Skeletal muscle cell (primary cell): ENCODE data around the gene EIF4G3.

Experiments used
- DNase-seq: peaks from one replicate; pipeline ENCODE4 v3.0.0-alpha.2; 2010; ENCODE audit warnings: low read depth
- H3K4me3 ChIP-seq: 2 replicates; pipeline ENCODE4 v1.5.1; 2011; ENCODE audit warnings: low read depth, mild to moderate bottlenecking, control low read depth, low read length, moderate library complexity

The EIF4G3 gene

DNA sequence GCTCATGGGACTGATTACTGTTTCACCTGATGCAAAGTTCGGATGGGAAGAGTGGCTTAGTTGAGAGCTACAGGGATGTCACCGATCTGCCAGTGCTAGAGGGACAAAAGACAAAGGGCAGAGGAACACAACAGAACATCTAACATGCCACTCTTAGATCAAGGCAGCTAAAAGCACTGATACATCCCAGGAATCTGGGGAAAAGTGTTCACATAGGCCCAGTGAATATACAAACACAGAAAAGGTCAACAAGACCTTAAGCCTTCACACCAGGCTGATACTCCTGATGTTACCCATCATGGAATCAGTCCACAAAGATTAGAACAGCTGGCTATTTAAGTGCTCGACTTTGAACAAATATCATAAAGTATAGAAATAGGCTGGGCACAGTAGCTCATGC is 163.2 kb downstream of the EIF4G3 start:
- no peak for DNase-seq
- no peak overlapping the region for H3K4me3 ChIP-seq

DNA sequence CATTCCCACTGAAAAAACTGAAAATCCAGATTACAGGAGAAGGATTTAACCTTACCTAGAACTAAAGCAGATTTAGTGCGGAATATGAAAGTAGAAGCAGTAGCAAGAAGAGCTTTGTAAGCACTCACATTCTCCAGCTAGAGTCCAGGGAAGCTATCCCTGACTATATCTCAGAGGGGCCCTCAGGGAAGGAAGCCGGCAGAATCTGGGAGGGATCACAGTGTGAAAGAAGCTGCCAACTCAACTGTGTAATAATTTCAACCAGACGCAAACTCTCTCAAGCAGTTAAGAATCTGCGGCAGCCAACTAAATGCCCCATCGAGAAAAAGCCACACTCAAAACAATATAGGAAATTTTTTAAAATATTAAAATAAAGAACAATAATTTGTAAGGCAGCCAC is 163.8 kb downstream of the EIF4G3 start:
- DNase-seq: peak; percentile 31
- no peak overlapping the region for H3K4me3 ChIP-seq

DNA sequence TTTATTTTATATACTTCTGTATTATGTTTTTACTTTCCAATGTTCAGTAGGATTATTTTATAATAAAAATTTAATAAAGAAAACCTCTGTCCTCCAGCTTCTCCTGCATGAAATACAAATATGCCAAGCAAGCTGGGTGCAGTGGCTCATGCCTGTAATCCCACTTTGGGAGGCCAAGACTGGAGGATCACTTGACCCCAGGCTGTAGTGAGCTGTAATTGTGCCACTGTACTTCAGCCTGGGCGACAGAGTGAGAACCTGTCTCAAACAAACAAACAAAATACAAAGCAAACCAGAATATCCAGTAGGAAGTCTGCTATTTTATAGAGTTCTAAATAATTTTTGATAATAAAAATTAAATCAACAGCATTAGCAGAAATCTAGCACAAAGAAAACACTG is 168.8 kb downstream of the EIF4G3 start:
- DNase-seq: no peak
- H3K4me3 ChIP-seq: no peak overlapping the region

DNA sequence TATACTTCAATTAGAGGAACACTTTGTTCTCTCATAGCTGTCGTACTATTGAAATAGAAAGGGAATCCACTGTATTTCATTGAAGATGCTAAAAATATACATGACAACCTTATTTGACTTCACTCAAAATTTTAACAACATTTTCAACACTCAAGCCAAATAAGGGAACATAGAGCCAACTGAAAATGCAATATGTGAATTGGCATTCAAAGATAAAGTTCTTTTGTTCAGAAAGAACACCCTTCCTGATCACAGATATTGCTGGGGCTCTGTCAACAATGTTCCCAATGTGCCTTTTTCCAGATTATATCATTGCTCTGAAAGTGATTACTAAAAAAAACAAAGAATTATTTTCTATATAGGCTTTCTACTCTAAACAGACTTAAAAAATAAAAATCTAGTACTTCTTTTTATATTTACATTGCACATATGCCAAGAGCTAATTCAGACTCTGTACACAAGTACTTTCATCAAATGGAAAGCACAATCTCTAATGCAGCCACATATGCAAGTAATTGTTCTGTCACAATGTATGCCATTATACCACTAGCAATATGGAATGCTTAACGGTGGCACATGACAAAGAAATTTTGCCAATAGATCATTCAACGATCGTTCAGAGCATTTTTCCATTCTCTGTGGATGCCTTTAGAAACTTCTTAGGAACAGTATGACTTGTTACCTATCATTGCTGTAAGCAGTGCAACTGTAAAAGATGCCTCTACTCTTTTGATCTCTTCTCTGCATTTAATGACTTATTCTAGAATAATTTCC is 171.0 kb downstream of the EIF4G3 start:
- no peak overlapping the region for H3K4me3 ChIP-seq
- no peak for DNase-seq

DNA sequence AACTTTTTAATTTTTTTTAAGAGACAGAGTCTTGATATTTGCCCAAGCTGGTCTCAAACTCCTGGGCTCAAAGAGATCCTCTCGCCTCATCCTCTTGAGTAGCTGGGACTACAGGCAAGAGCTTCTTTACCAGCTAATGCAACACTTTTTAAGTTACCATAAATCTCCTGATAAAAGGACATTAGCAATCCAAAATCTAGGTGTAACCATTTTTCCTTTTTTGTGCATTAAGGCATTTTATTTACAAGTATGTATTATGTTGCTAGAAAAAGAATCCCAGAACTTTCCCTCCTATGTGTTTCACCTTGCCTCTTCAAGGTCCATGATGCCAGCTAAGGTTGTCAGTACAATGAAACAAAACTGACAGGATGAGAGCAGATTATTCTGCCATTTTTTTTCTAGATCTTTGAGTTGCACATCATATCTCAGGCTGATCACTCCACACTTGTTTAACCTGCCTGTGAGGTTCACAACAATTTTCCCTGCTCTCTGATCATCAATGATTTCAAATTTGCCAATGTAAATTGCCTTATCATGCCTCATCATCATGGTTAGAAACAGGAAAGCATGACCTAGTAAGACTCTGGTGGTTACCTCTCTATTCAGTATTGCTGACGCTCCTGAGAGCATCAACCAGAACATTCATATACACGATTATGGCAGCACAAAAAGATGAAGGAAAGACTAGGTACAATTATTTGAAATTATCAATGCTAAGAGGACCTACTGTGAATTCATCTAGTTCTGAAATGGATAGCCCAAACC is 173.2 kb downstream of the EIF4G3 start:
- DNase-seq: no peak
- H3K4me3 ChIP-seq: no peak overlapping the region

DNA sequence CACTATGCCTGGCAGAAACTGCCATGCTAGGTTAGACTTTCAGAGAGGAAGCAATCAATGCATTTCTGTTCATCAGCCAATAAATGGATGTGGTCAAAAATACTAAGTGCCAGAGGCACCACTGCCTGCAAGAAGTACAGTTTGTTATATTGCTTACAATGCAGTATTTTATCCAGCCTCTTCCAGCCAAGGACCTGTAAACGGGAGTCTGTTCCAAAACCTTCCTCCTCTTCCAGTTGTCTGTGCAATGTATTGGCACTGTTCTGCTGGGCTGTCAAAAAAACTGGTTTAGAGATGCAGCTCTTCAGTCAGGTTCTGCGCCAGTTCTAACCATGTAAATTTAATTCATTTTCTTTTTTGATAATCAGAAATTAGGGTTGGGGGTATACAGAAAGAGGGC is 175.7 kb downstream of the EIF4G3 start:
- DNase-seq: no peak
- no peak overlapping the region for H3K4me3 ChIP-seq

DNA sequence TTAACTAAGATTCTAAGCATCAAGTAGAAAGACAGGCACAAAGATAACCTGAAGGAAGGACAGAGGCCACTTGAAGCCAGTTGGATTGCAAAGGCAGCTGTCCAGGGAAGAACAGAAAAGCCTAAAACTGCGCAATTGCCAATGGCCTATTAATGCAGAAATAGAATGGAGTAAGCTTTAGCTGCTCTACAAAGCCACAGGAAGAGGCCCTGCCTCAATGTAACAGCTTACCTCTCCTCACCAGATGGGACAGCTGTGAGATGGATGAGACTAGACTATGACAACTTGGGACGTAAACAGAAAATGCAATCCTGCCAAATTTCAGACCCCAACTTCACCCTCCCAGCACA is 176.5 kb downstream of the EIF4G3 start:
- H3K4me3 ChIP-seq: no peak overlapping the region
- DNase-seq: no peak

DNA sequence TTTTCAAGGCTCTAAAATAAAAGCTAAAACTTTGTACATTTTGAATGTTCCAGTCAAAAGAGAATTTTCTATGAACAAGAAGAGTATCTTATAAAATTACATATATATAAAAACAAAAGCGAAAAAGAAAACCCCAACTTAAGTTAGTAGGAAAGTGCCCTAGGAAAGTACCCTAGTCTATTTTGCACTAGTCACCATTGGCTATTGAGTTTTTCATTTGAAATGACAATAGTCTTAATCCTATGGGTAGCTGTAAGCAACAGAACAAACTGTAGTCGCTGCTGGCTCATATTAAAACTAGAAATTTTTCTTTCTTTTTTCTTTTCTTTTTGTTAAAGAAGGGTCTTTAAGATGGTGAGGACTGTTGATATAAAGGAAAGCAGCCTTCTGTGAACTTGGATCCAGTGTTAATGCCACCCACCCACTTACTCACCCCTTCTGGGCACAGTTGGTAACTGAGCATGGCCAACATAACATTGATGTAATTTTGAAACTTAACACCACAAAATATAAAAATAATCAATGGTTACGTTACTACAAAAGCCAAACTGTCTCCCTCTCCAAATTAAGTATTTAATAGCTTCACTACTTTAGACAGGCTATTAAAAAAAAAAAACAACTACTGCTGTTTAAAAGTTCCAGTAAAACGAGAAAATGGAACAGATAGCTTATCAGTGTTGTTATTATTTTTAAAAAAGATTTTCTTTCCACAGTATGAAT is 177.0 kb downstream of the EIF4G3 start:
- DNase-seq: no peak
- H3K4me3 ChIP-seq: no peak overlapping the region

DNA sequence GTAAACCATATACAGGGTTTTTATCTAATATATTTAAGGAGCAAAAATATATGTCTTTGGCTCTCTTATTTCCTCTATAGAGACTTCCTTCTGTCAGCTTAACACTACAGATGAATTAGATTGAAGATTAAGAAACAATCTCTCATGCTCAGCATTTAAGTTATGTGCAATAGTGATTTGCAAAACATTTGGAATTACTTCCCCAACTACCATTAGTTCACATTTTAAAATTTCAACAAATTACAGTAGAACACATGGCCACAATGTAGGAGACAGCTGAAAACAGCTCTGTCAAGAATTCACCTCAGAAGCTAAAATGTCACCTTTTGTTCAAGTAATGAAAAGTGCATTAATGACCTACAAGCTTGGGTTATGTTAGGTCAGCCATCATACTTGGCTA is 177.9 kb downstream of the EIF4G3 start:
- DNase-seq: no peak
- no peak overlapping the region for H3K4me3 ChIP-seq

DNA sequence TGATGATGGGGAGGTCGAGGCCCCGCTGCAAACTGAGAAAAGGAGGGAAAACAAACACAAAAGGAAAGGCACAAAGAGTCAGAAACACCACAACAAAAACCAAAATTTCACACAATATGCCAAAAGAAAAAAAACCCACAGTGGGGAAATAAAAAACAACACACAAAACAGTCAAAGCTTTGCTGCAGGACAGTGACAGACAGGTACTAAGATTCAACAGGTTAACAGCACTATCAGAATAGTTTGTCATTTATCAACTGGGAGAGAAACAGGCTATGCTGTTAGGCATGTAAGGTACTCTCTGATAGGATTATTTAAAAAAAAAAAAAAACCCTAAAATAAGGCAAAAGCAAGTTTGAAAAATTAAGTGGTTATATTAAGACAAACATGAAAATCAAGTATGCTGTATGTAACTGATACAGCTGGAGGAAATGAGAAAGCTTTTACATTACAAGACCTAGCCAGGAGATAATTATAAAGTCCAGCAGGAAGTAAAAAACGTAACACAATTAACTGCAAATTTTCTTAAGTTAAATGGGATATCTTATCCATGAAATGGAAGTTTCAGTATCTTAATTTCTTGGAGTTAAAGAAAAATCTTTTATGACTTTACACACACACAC is 179.0 kb downstream of the EIF4G3 start:
- no peak overlapping the region for H3K4me3 ChIP-seq
- no peak for DNase-seq

DNA sequence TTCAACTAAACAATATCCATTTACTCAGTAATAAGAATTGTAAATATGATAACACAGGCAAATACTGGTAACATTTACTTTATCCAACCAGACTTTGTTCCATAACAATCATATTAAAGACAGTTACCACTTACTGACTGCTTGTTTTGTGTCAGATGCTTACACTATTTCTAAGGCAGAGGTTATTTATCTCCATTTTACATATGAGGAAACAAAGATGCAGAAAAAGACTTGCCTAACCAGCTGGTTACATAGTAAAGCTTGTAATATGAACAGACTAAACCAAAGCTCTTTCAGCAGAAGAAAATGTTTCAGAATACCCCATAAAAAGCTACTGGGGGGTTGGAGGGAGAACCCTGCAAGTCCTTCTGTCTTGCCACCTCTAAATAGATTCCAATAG is 180.1 kb downstream of the EIF4G3 start:
- no peak overlapping the region for H3K4me3 ChIP-seq
- DNase-seq: no peak

DNA sequence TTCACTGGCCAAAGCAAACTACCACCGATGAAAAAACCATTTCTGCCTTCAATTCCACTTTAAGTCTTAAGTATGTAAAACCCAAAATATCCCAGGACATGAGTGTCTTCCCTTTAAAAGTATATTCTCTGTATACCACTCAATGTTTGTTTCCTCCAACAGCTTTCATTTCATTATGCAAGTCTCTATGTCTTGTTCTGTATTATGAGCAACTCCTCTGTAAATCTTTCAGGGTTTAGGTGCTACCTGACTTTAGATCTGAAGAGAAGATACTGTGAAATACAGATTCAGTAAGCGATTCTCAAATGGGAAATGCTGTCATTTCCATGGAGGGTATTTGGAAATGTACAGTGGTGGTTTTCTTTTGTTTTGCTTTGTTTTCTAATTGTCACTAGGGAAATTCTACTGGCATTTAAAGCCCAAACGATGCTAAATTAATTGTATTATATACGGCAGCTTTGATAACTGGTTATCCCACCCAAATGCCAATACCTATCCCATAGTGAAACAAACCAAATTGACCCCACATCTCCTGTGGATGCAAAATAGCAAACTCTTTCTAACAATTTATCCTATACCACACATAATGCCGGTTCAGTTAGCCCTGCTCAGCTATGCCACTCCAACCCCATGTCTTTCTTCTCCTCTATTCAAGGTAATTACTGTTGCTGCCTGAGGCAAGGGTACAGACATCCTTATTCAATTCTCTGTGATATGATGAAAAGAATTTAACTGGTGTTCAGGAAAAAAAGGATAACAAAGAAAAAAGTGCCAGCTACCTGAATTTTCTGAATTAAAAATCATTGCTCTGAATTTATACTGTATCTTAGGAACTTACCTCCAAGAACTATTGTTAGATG is 182.8 kb downstream of the EIF4G3 start:
- no peak for DNase-seq
- no peak overlapping the region for H3K4me3 ChIP-seq

DNA sequence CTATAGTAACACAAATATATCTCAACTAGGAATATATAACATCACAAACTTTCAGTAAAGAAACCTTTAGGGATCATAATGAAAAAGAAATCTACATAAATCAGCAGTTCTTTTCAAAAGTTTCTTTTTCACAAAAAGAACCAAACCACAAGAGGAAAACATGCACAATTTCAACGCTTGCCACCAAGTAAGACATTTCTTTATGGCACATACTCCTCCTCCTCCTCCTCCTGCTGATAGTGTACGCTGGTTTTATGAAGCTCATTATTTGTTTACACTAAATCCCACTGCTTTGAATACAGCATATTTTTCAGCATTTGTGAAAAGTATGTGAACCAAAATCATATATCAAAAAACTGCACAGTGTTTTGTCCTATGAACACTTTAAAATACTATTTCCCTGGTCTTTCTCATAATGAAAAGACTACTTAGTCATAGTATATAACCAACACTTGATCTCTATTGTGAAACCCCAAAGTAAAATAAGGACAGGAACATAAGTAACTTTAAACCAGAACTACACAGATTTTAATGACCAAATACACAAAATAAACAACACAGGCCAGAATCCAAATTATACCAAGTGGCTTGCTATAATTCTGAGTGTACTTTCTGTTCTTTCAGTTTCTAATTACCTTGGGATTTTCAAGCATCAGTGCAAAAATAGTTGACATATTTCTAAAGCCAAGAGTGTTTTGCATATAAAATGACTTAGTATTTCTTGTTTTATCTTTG is 184.2 kb downstream of the EIF4G3 start:
- H3K4me3 ChIP-seq: no peak overlapping the region
- peak; percentile 28 for DNase-seq

DNA sequence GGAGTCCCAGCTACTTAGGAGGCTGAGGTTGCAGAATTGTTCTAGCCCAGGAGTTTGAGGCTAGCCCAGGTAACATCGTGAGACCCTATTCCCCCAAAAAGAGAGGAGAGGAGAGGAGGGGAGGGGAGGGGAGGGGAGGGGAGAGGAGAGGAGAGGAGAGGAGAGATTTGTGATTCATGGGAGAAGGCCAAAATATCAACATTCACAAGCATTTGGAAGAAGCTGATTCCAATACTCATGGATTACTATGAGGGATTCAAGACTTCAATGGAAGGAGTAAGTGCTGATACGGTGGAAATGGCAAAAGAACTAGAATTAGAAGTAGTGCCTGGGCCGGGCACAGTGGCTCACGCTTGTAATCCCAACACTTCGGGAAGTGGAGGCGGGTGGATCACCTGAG is 187.8 kb downstream of the EIF4G3 start:
- no peak for DNase-seq
- H3K4me3 ChIP-seq: no peak overlapping the region

DNA sequence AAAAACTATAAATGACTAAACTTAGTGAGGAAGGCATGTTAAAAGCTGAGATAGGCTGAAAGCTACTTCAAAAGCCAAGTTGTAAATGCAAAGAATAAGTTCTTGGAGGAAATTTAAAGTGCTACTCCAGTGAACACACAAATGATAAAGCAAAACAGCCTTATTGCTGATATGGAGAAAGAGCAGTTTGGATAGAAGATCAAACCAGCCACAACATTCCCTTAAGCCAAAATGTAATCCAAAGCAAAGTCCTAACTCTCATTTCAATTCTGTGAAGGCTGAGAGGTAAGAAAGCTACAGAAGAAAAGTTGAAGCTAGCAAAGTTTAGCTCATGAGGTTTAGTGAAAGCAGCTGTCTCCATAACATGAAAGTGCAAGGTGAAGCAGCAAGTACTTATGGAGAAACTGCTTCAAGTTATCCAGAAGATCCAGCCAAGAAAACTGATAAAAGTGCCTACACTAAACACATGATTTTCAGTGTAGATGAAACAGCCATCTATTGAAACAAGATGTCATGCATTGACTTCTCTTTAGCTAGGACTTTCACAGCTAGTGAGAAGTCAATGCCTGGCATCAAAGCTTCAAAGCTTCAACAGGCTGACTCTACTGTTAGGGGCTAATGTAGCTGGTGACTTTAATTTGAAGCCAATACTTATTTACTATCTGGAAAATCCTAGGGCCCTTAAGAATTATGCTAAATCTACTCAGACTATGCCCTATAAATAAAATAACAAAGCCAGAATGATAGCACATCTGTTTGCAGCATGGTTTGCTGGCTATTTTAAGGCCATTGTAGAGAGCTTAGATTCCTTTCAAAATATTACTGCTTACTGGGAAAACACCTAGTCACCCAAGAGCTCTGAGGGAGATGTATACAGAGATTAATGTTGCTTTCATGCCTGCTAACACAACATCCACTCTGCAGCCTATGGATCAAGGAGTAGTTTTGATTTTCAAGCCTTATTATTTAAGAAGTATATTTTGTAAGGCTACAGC is 188.6 kb downstream of the EIF4G3 start:
- DNase-seq: no peak
- no peak overlapping the region for H3K4me3 ChIP-seq

DNA sequence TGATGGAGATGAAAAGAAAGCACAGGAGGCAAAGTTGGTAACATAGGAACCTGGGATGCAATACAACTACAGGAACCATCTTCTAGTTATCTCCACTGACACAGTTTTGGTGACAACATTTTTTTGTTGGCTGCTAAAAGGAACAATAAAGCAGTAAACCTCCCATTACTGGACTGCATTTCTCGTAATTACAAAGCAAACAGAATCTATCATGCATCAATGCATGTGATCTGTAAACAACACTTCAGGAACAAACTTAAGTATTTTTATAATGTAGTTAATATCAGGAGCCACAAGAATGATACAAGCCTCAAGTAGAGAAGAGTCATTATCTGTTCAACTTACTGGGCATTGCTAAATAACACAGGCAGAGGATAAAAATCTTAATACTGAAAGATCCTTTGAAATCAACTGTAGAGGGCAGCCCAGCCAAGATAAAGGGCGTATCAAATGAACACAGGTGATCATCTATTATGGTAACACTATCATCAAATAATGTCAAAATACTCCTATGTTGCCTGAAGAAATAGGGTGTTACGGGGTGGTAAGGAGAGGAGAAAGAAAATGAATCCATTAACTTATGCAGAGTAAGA is 193.3 kb downstream of the EIF4G3 start:
- DNase-seq: no peak
- H3K4me3 ChIP-seq: no peak overlapping the region

DNA sequence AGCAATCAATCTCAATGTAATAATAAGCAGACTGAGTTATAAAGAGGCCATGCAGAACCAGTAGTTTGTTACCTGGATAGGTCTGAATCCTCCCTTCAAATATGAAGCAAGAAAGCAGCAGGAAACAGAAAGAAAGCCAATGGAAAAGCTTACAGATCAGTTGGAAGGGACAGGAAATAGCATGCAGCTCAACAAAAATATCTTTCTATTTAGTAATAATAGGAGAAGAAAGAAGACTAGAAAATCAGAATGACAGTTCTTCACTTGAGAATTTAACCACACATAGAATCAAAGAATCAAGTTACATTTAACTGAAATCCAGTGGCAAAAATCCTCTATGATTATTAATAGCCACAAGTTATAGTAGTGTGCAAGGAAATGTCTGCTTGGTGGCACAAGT is 194.4 kb downstream of the EIF4G3 start:
- DNase-seq: no peak
- H3K4me3 ChIP-seq: no peak overlapping the region
